ENCODE measurements around the gene IRF4. TPM values are rescaled to one million over a fixed set of nuclear protein-coding genes. Genes with fewer than 3 reads are reported as not detected.
"Not testable (repeated sequence)": the region's sequence is repeated elsewhere in the genome, so short reads cannot be mapped to it uniquely, and the experiment has no call there.

Gene IRF4
- total RNA-seq, 1 experiment from 2014 or later = 0.76 TPM

GRCh38 chr6:377641-378020 is 13.9 kb upstream of the IRF4 start:
- not testable (repeated sequence) for DNase-seq (ENCODE audit: low read depth in 1 of 2, low spot score in 2 of 2); H3K4me1 ChIP-seq (replicated peaks); H3K4me3 ChIP-seq; H3K27ac ChIP-seq; H3K36me3 ChIP-seq; H3K9me3 ChIP-seq (replicated peaks)
- peaks cover 64% of the 10 kb centered on the region for H3K27me3 ChIP-seq (replicated peaks)

- no peaks in the 10 kb centered on the region for H3K4me1 ChIP-seq (replicated peaks)
Observed at GRCh38 chr6:378090-378957, 13.2 kb upstream of the IRF4 start.

GRCh38 chr6:378958-379409 is 12.6 kb upstream of the IRF4 start:
- Histone ChIP-seq H3K27ac (no peak overlapping the region), H3K4me3 (no peak overlapping the region), H3K9me3 (replicated peaks) (0 out of 2 replicates have a peak, but pooled peaks cover 3% of the 10 kb centered on the region), H3K4me1 (replicated peaks) (no peaks in the 10 kb centered on the region), H3K36me3 (no peaks in the 10 kb centered on the region), H3K27me3 (replicated peaks) (peaks cover 53% of the 10 kb centered on the region)
- no peak for DNase-seq (ENCODE audit: low read depth in 1 of 2, low spot score in 2 of 2)

More at GRCh38 chr6:378090-378957, 13.2 kb upstream of the IRF4 start:
- no peak for DNase-seq (ENCODE audit: low read depth in 1 of 2, low spot score in 2 of 2)
- Histone ChIP-seq H3K27ac (no peak overlapping the region), H3K4me3 (no peak overlapping the region), H3K27me3 (replicated peaks) (peaks cover 57% of the 10 kb centered on the region), H3K36me3 (no peaks in the 10 kb centered on the region), H3K9me3 (replicated peaks) (0 out of 2 replicates have a peak, but pooled peaks cover 3% of the 10 kb centered on the region)

GRCh38 chr6:379410-380181 is 12.0 kb upstream of the IRF4 start:
- DNase-seq (ENCODE audit: low read depth in 1 of 2, low spot score in 2 of 2) = peak in 1 of 2 experiments; percentile 46
- H3K4me3 ChIP-seq = no peak overlapping the region
- H3K36me3 ChIP-seq = no peaks in the 10 kb centered on the region
- H3K4me1 ChIP-seq (replicated peaks) = no peaks in the 10 kb centered on the region
- H3K9me3 ChIP-seq (replicated peaks) = 0 out of 2 replicates have a peak, but pooled peaks cover 3% of the 10 kb centered on the region
- no peak overlapping the region for H3K27ac ChIP-seq
- H3K27me3 ChIP-seq (replicated peaks) = peaks cover 48% of the 10 kb centered on the region

- Histone ChIP-seq H3K36me3 (no peaks in the 10 kb centered on the region), H3K4me3 (no peak overlapping the region), H3K9me3 (replicated peaks) (0 out of 2 replicates have a peak, but pooled peaks cover 3% of the 10 kb centered on the region), H3K27me3 (replicated peaks) (peaks cover 43% of the 10 kb centered on the region), H3K27ac (no peak overlapping the region), H3K4me1 (replicated peaks) (no peaks in the 10 kb centered on the region)
- peak in 1 of 2 experiments; percentile 39 for DNase-seq (ENCODE audit: low read depth in 1 of 2, low spot score in 2 of 2)
Observed at GRCh38 chr6:380234-381218, 11.0 kb upstream of the IRF4 start.

- Histone ChIP-seq H3K4me3 (no peak overlapping the region), H3K27ac (no peak overlapping the region), H3K27me3 (replicated peaks) (peaks cover 35% of the 10 kb centered on the region), H3K36me3 (no peaks in the 10 kb centered on the region), H3K4me1 (replicated peaks) (no peaks in the 10 kb centered on the region), H3K9me3 (replicated peaks) (0 out of 2 replicates have a peak, but pooled peaks cover 3% of the 10 kb centered on the region)
- DNase-seq (ENCODE audit: low read depth in 1 of 2, low spot score in 2 of 2) = no peak
Observed at GRCh38 chr6:381742-382461, 9.7 kb upstream of the IRF4 start.

- Histone ChIP-seq H3K36me3 (no peaks in the 10 kb centered on the region), H3K4me3 (no peak overlapping the region), H3K27ac (no peak overlapping the region), H3K4me1 (replicated peaks) (no peaks in the 10 kb centered on the region), H3K27me3 (replicated peaks) (peaks cover 41% of the 10 kb centered on the region), H3K9me3 (replicated peaks) (0 out of 2 replicates have a peak, but pooled peaks cover 3% of the 10 kb centered on the region)
- no peak for DNase-seq (ENCODE audit: low read depth in 1 of 2, low spot score in 2 of 2)
Observed at GRCh38 chr6:382883-383810, 8.4 kb upstream of the IRF4 start.

- H3K27ac ChIP-seq = no peak overlapping the region
- H3K27me3 ChIP-seq (replicated peaks) = peaks cover 44% of the 10 kb centered on the region
- no peak overlapping the region for H3K4me3 ChIP-seq
- DNase-seq (ENCODE audit: low read depth in 1 of 2, low spot score in 2 of 2) = no peak
- H3K4me1 ChIP-seq (replicated peaks) = no peaks in the 10 kb centered on the region
- H3K36me3 ChIP-seq = no peaks in the 10 kb centered on the region
- H3K9me3 ChIP-seq (replicated peaks) = 0 out of 2 replicates have a peak, but pooled peaks cover 3% of the 10 kb centered on the region
Observed at GRCh38 chr6:383856-384255, 7.7 kb upstream of the IRF4 start.

GRCh38 chr6:384898-385297 is 6.7 kb upstream of the IRF4 start:
- Histone ChIP-seq H3K4me3 (no peak overlapping the region), H3K36me3 (no peaks in the 10 kb centered on the region), H3K4me1 (replicated peaks) (no peaks in the 10 kb centered on the region), H3K27me3 (replicated peaks) (peaks cover 53% of the 10 kb centered on the region), H3K27ac (no peak overlapping the region), H3K9me3 (replicated peaks) (0 out of 2 replicates have a peak, but pooled peaks cover 3% of the 10 kb centered on the region)
- no peak for DNase-seq (ENCODE audit: low read depth in 1 of 2, low spot score in 2 of 2)

GRCh38 chr6:385614-386013 is 5.9 kb upstream of the IRF4 start:
- DNase-seq (ENCODE audit: low read depth in 1 of 2, low spot score in 2 of 2) = no peak
- H3K27me3 ChIP-seq (replicated peaks) = peaks cover 53% of the 10 kb centered on the region
- H3K9me3 ChIP-seq (replicated peaks) = 0 out of 2 replicates have a peak, but pooled peaks cover 3% of the 10 kb centered on the region
- H3K36me3 ChIP-seq = no peaks in the 10 kb centered on the region
- H3K27ac ChIP-seq = no peak overlapping the region
- H3K4me1 ChIP-seq (replicated peaks) = no peaks in the 10 kb centered on the region
- H3K4me3 ChIP-seq = no peak overlapping the region

GRCh38 chr6:386688-387266 is 4.8 kb upstream of the IRF4 start:
- peaks cover 51% of the 10 kb centered on the region for H3K27me3 ChIP-seq (replicated peaks)
- no peak overlapping the region for H3K4me3 ChIP-seq

More at GRCh38 chr6:386688-387266, 4.8 kb upstream of the IRF4 start:
- Histone ChIP-seq H3K27ac (no peak overlapping the region), H3K9me3 (replicated peaks) (no peaks in the 10 kb centered on the region), H3K4me1 (replicated peaks) (peaks cover 7% of the 10 kb centered on the region), H3K36me3 (no peaks in the 10 kb centered on the region)
- peak in 1 of 2 experiments; percentile 43 for DNase-seq (ENCODE audit: low read depth in 1 of 2, low spot score in 2 of 2)

All from SJSA1 (cell line).